ENCODE results near the gene OR3A2. TPM values are rescaled to one million over a fixed set of nuclear protein-coding genes. Genes with fewer than 3 reads are reported as not detected.
"Not testable (repeated sequence)": the region's sequence is repeated elsewhere in the genome, so short reads cannot be mapped to it uniquely, and the experiment has no call there.

Gene OR3A2
- under 1 TPM in 3 of 4 donors, not detected in 1; 0.67 to 0.78 (median 0.72) TPM for total RNA-seq

- peak within 1 kb of the TSS in 1 of 2 donors; percentile 17 for H3K4me3 ChIP-seq
- ATAC-seq = no peak
Observed at GRCh38 chr17:3385869-3386816, at the start of gene OR3A2. Gene OR3A2 (minus strand): TSS chr17:3386308.

GRCh38 chr17:3433741-3434140, 47.6 kb upstream of the OR3A2 start, which contains the start of gene OR1E2:
Gene OR1E2 (minus strand): TSS chr17:3433841. CDS start chr17:3433841, 0 bp downstream.
- Histone ChIP-seq H3K9me3 (peaks cover 0 to 5% (median 0%) of the 10 kb centered on the region in 3 donors), H3K4me1 (no peaks in the 10 kb centered on the region), H3K27ac (no peak within 1 kb of the TSS), H3K36me3 (no peaks in the 10 kb centered on the region), H3K4me3 (no peak within 1 kb of the TSS), H3K27me3 (peaks cover 6% of the 10 kb centered on the region)
- no peak for ATAC-seq
- WGBS, 2 donors (ENCODE audit: low coverage in 1 of 2) = 67 to 72% methylated on average over 3 of the region's 3 CpGs
- no peak for TF ChIP-seq EP300 (IDR thresholded peaks at IDR 0.05)
- TF ChIP-seq POLR2AphosphoS5 (IDR thresholded peaks at IDR 0.05) = no peak
- no peak for TF ChIP-seq POLR2A (IDR thresholded peaks at IDR 0.05)
- TF ChIP-seq CTCF (IDR thresholded peaks at IDR 0.05) = no peak

More at GRCh38 chr17:3385869-3386816, at the start of gene OR3A2:
- no peak for TF ChIP-seq POLR2AphosphoS5 (IDR thresholded peaks at IDR 0.05)
- H3K9me3 ChIP-seq = peaks cover 0 to 5% (median 0%) of the 10 kb centered on the region in 3 donors
- H3K27me3 ChIP-seq = peaks cover 34% of the 10 kb centered on the region
- no peaks in the 10 kb centered on the region for H3K36me3 ChIP-seq
- no peaks in the 10 kb centered on the region for H3K4me1 ChIP-seq
- WGBS, 2 donors (ENCODE audit: low coverage in 1 of 2) = 57 to 92% methylated on average over 6 to 20 of the region's 92 CpGs
- no peak within 1 kb of the TSS for H3K27ac ChIP-seq

- H3K36me3 ChIP-seq, H3K4me3 ChIP-seq, ATAC-seq, H3K9me3 ChIP-seq, H3K27me3 ChIP-seq, H3K27ac ChIP-seq, H3K4me1 ChIP-seq: not testable (repeated sequence)
- 29 to 39% methylated on average over 6 to 7 of the region's 7 CpGs for WGBS, 2 donors (ENCODE audit: low coverage in 1 of 2)
Observed at GRCh38 chr17:3433215-3433614, 47.1 kb upstream of the OR3A2 start.

GRCh38 chr17:3418222-3418621, 32.1 kb upstream of the OR3A2 start:
- Histone ChIP-seq H3K4me1 (no peaks in the 10 kb centered on the region), H3K27ac (no peak overlapping the region), H3K9me3 (no peaks in the 10 kb centered on the region), H3K4me3 (no peak overlapping the region), H3K36me3 (no peaks in the 10 kb centered on the region), H3K27me3 (no peaks in the 10 kb centered on the region)
- no peak for TF ChIP-seq POLR2AphosphoS5 (IDR thresholded peaks at IDR 0.05)
- no peak for TF ChIP-seq EP300 (IDR thresholded peaks at IDR 0.05)
- no peak for TF ChIP-seq CTCF (IDR thresholded peaks at IDR 0.05)
- TF ChIP-seq POLR2A (IDR thresholded peaks at IDR 0.05) = no peak
- 38 to 83% methylated on average over 1 to 2 of the region's 2 CpGs for WGBS, 2 donors (ENCODE audit: low coverage in 1 of 2)
- no peak for ATAC-seq

- H3K27ac ChIP-seq = no peak overlapping the region
- H3K27me3 ChIP-seq = peaks cover 4% of the 10 kb centered on the region
- no peaks in the 10 kb centered on the region for H3K4me1 ChIP-seq
- no peaks in the 10 kb centered on the region for H3K36me3 ChIP-seq
- no peak overlapping the region for H3K4me3 ChIP-seq
- 73 to 79% methylated on average over 3 to 5 of the region's 5 CpGs for WGBS, 2 donors (ENCODE audit: low coverage in 1 of 2)
- no peak for TF ChIP-seq POLR2A (IDR thresholded peaks at IDR 0.05)
- TF ChIP-seq EP300 (IDR thresholded peaks at IDR 0.05) = no peak
- TF ChIP-seq POLR2AphosphoS5 (IDR thresholded peaks at IDR 0.05) = no peak
- no peak for TF ChIP-seq CTCF (IDR thresholded peaks at IDR 0.05)
- ATAC-seq = no peak
- no peaks in the 10 kb centered on the region for H3K9me3 ChIP-seq
Observed at GRCh38 chr17:3415610-3416009, 29.5 kb upstream of the OR3A2 start.

GRCh38 chr17:3412216-3412615, 26.1 kb upstream of the OR3A2 start:
- WGBS, 2 donors (ENCODE audit: low coverage in 1 of 2) = no CpG with 5 or more reads among the region's 16 CpGs
- not testable (repeated sequence) for H3K36me3 ChIP-seq, H3K27ac ChIP-seq, H3K4me3 ChIP-seq, H3K27me3 ChIP-seq, ATAC-seq, H3K4me1 ChIP-seq
- H3K9me3 ChIP-seq = peaks cover 0 to 19% (median 0%) of the 10 kb centered on the region in 3 donors
